Bronchial epithelial cell (primary cell): ENCODE measurements around the gene FBXL20. TPM values are rescaled to one million over a fixed set of nuclear protein-coding genes. Genes with fewer than 3 reads are reported as not detected.

Experiments used
- DNase-seq: peaks from one replicate; pipeline ENCODE4 v3.0.0-alpha.2; 2010; ENCODE audit warnings: low read depth
- FAIRE-seq: peaks from 2 replicates; lab custom pipeline; 2011; peaks lifted over from hg19 to GRCh38; lab: Jason Lieb, UNC
- H3K27me3 ChIP-seq: 2 replicates; pipeline ENCODE4 v1.5.1; 2011; ENCODE audit warnings: low read length; ENCODE audit not compliant: control insufficient read depth, insufficient read depth
- H3K36me3 ChIP-seq: 2 replicates; pipeline ENCODE4 v1.5.1; 2011; ENCODE audit warnings: low read length; ENCODE audit not compliant: control insufficient read depth, insufficient read depth
- H3K4me3 ChIP-seq: 2 replicates; pipeline ENCODE4 v1.5.1; 2011; ENCODE audit warnings: mild to moderate bottlenecking, low read depth, low read length, control low read depth
- CTCF ChIP-seq: IDR thresholded peaks from 2 replicates; pipeline ENCODE4 v1.5.1; 2011; ENCODE audit warnings: mild to moderate bottlenecking, moderate library complexity, low read length, control low read depth, inconsistent platforms; ENCODE audit not compliant: insufficient read depth, severe bottlenecking
- total RNA-seq: library from RNA; depleted of rRNA; stranded (reverse); fragments of >200 nt; gene quantifications from 2 replicates; pipeline ENCODE4 v1.2.1, GENCODE V29; 2014

FBXL20 gene
- total RNA-seq, 1 donor from 2014 or later = 9.0 TPM

- DNase-seq = no peak
- no peak for TF ChIP-seq CTCF
- H3K36me3 ChIP-seq = no peaks in the 10 kb centered on the region
- H3K27me3 ChIP-seq = peaks cover 30% of the 10 kb centered on the region
- no peak for FAIRE-seq
- no peak overlapping the region for H3K4me3 ChIP-seq
These were observed 179.3 kb downstream of the FBXL20 start for GRCh38 chr17:39222151-39222550.

- no peaks in the 10 kb centered on the region for H3K36me3 ChIP-seq
- no peak for TF ChIP-seq CTCF
- no peak overlapping the region for H3K4me3 ChIP-seq
- DNase-seq (no peak), FAIRE-seq (no peak)
- H3K27me3 ChIP-seq = peaks cover 28% of the 10 kb centered on the region
These were observed 179.9 kb downstream of the FBXL20 start for GRCh38 chr17:39221572-39221971.

GRCh38 chr17:39219647-39220154, 181.7 kb downstream of the FBXL20 start:
- no peak overlapping the region for H3K4me3 ChIP-seq
- FAIRE-seq = no peak
- peaks cover 13% of the 10 kb centered on the region for H3K27me3 ChIP-seq
- H3K36me3 ChIP-seq = no peaks in the 10 kb centered on the region
- no peak for TF ChIP-seq CTCF
- DNase-seq = no peak

- FAIRE-seq (no peak), DNase-seq (no peak)
- Histone ChIP-seq H3K4me3 (no peak overlapping the region), H3K36me3 (no peaks in the 10 kb centered on the region), H3K27me3 (peaks cover 6% of the 10 kb centered on the region)
- no peak for TF ChIP-seq CTCF
These were observed 182.5 kb downstream of the FBXL20 start for GRCh38 chr17:39218906-39219305.

- no peak for TF ChIP-seq CTCF
- Histone ChIP-seq H3K27me3 (no peaks in the 10 kb centered on the region), H3K36me3 (no peaks in the 10 kb centered on the region), H3K4me3 (no peak overlapping the region)
- FAIRE-seq = no peak
- no peak for DNase-seq
These were observed 183.6 kb downstream of the FBXL20 start for GRCh38 chr17:39217734-39218369.

GRCh38 chr17:39213852-39214251, 187.6 kb downstream of the FBXL20 start:
- TF ChIP-seq CTCF = no peak
- Histone ChIP-seq H3K4me3 (no peak overlapping the region), H3K36me3 (no peaks in the 10 kb centered on the region), H3K27me3 (no peaks in the 10 kb centered on the region)
- DNase-seq = peak; percentile 59
- FAIRE-seq = no peak
